ENCODE data around the gene RASD2. TPM values are rescaled to one million over a fixed set of nuclear protein-coding genes. Genes with fewer than 3 reads are reported as not detected.

The RASD2 gene
- total RNA-seq, 4 donors from 2014 or later = 0.06 to 0.26 (median 0.19) TPM; not detected in 1

GRCh38 chr22:35580351-35581022, 39.9 kb downstream of the RASD2 start:
- Histone ChIP-seq H3K9me3 (no peaks in the 10 kb centered on the region), H3K4me1 (peaks cover 0 to 10% (median 8%) of the 10 kb centered on the region in 3 donors), H3K36me3 (no peaks in the 10 kb centered on the region), H3K27ac (no peak overlapping the region), H3K27me3 (peaks cover 0 to 2% (median 0%) of the 10 kb centered on the region in 4 donors), H3K4me3 (no peak overlapping the region)
- no peak for TF ChIP-seq CTCF (IDR thresholded peaks at IDR 0.05)
- TF ChIP-seq POLR2A (IDR thresholded peaks at IDR 0.05) = no peak
- WGBS, 2 donors = 87 to 90% methylated on average over 4 to 5 of the region's 10 CpGs
- intact Hi-C loops (cut with DNase I) = loop anchor here (5.0 to 10.0 kb wide), 2 partner anchors 148 to 236 kb away; no protein-coding TSS in a partner anchor
- no peak for DNase-seq

- Histone ChIP-seq H3K9me3 (no peaks in the 10 kb centered on the region), H3K4me3 (no peak overlapping the region), H3K27ac (no peak overlapping the region), H3K4me1 (peaks cover 0 to 10% (median 8%) of the 10 kb centered on the region in 3 donors), H3K27me3 (no peaks in the 10 kb centered on the region), H3K36me3 (no peaks in the 10 kb centered on the region)
- TF ChIP-seq CTCF (IDR thresholded peaks at IDR 0.05) (no peak), POLR2A (IDR thresholded peaks at IDR 0.05) (no peak)
- 79 to 80% methylated on average over 5 of the region's 5 CpGs for WGBS, 2 donors
- intact Hi-C loops (cut with DNase I) = loop anchor here (5.0 to 10.0 kb wide), 2 partner anchors 149 to 236 kb away; no protein-coding TSS in a partner anchor
- no peak for DNase-seq
These were observed 40.4 kb downstream of the RASD2 start for GRCh38 chr22:35581023-35581413.

DNA sequence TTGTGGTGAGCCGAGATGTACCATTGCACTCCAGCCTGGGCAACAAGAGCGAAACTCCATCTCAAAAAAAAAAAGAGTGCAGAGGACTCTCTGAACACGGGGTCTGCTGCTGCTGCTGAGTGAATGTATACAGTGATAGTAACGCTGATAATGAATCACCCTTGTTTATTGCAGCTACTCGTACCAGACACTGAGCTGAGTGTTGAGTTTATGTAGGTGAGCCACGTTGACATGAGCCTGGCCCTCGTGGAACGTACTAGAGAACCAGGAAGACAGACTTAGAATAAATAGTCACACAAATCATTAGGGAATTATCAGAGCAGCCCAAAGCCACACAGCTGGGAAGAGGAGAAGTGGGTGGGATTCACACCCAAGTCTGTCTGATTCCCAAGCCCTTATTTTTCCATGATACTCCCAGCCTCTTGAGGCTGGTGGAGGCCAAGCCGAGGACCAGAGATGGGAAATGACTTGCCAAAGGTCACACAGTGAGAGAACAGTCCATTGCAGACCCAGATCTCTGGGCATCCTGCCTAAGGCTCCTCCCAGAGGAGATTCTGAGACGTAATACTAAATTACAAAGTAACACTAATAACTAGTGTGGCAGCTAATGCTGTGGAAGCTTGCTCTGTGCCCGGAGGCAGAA, 41.7 kb downstream of the RASD2 start:
- intact Hi-C loops (cut with DNase I) = loop anchor here (5.0 to 10.0 kb wide), 2 partner anchors 150 to 238 kb away; no protein-coding TSS in a partner anchor
- no peak for TF ChIP-seq POLR2A (IDR thresholded peaks at IDR 0.05)
- no peak for TF ChIP-seq CTCF (IDR thresholded peaks at IDR 0.05)
- no peak for DNase-seq
- Histone ChIP-seq H3K4me3 (no peak overlapping the region), H3K27me3 (no peaks in the 10 kb centered on the region), H3K9me3 (no peaks in the 10 kb centered on the region), H3K27ac (peak overlapping the region in 2 of 4 donors; percentile 3 to 21), H3K36me3 (no peaks in the 10 kb centered on the region), H3K4me1 (peaks cover 0 to 10% (median 8%) of the 10 kb centered on the region in 3 donors)
- 62 to 68% methylated on average over 11 of the region's 11 CpGs for WGBS, 2 donors

DNA sequence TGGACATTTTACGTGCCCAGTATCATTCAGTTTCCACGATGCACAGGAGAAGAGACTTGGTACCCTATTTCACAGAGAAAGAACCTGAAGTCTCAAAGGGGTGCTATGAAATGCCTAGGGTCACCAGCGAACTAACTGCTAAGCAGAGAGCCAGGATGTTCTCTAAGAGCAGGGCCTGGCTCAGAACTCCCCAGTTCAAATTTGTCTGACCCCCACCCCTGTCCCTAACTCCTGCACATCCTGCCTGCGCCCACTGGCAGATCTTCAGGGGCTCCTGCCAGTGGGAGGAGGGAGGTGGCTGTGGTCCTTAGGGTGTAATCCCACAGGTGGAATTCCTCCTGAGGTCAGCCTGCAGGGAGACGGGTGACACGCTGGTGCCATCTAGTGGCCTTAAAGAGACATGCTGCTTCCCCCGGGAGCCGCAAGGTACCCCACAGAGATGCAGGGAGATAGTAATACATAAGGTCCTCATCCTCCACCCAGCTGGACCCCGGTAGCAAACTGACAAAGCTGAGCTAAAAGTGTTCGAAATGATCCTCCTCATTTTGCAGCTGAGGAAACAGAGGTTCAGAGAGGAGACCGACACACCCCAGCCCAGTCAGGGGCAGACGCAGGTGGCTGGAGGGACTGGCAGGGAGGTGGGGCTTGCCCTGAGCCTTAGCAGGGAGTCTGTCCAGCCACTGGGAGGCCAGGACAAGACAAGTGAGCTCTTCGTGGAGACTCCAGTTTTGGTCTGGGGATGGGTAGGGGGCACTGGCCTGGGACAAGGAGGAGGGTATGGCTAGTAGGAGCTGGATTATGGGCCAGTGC, 42.4 kb downstream of the RASD2 start:
- TF ChIP-seq POLR2A (IDR thresholded peaks at IDR 0.05) (no peak), CTCF (IDR thresholded peaks at IDR 0.05) (peak; percentile 80 to 94 (median 88))
- no peaks in the 10 kb centered on the region for H3K9me3 ChIP-seq
- no peaks in the 10 kb centered on the region for H3K27me3 ChIP-seq
- no peak for DNase-seq
- peak overlapping the region in 2 of 4 donors; percentile 3 to 44 for H3K27ac ChIP-seq
- H3K36me3 ChIP-seq = no peaks in the 10 kb centered on the region
- peaks cover 0 to 10% (median 8%) of the 10 kb centered on the region in 3 donors for H3K4me1 ChIP-seq
- intact Hi-C loops (cut with DNase I) = loop anchor here (5.0 to 10.0 kb wide), 2 partner anchors 151 to 238 kb away; no protein-coding TSS in a partner anchor
- 30 to 36% methylated on average over 4 to 10 of the region's 13 CpGs for WGBS, 2 donors
- no peak overlapping the region for H3K4me3 ChIP-seq

All from esophagus squamous epithelium (tissue), 5 donors.